C4-2B (cell line): Measurements from ENCODE around the gene MPI.

Source experiments
- H3K27ac ChIP-seq: fragments of 450-650 bp; 2 replicates; pipeline ENCODE4 v1.5.1; 2017
- CTCF ChIP-seq: fragments of 450-650 bp; conservative IDR thresholded peaks from 2 replicates; pipeline ENCODE4 v1.5.1; 2017; ENCODE audit warnings: mild to moderate bottlenecking
- ZFX ChIP-seq: fragments of 450-650 bp; IDR thresholded peaks from 2 replicates; pipeline ENCODE4 v1.6.1; 2017

The MPI gene

GRCh38 chr15:74855857-74856256 lies 34.0 kb upstream of the MPI start:
- no peak overlapping the region for H3K27ac ChIP-seq
- no peak for TF ChIP-seq ZFX
- no peak for TF ChIP-seq CTCF

- no peak for TF ChIP-seq CTCF
- TF ChIP-seq ZFX = no peak
- H3K27ac ChIP-seq = no peak overlapping the region
These were observed 33.3 kb upstream of the MPI start for GRCh38 chr15:74856537-74856936.

GRCh38 chr15:74857082-74857655 lies 32.7 kb upstream of the MPI start:
- H3K27ac ChIP-seq = no peak overlapping the region
- TF ChIP-seq ZFX (no peak), CTCF (no peak)

- TF ChIP-seq ZFX (no peak), CTCF (no peak)
- no peak overlapping the region for H3K27ac ChIP-seq
These were observed 32.0 kb upstream of the MPI start for GRCh38 chr15:74857671-74858368.

- no peak for TF ChIP-seq ZFX
- no peak for TF ChIP-seq CTCF
These were observed 31.5 kb upstream of the MPI start for GRCh38 chr15:74858369-74858740.

GRCh38 chr15:74863239-74864056 lies 26.4 kb upstream of the MPI start:
- no peak overlapping the region for H3K27ac ChIP-seq

More at GRCh38 chr15:74858369-74858740, 31.5 kb upstream of the MPI start:
- H3K27ac ChIP-seq = no peak overlapping the region

More at GRCh38 chr15:74863239-74864056, 26.4 kb upstream of the MPI start:
- no peak for TF ChIP-seq CTCF
- no peak for TF ChIP-seq ZFX
